SJSA1 (cell line): Measurements from ENCODE around the gene CISH. TPM values are rescaled to one million over a fixed set of nuclear protein-coding genes. Genes with fewer than 3 reads are reported as not detected.

Experiments
- DNase-seq, 2 experiments: peaks; one replicate each; pipeline ENCODE4 v3.0.0-alpha.2; 2015 to 2020; ENCODE audit warnings: low spot score in 2 of 2, low read depth in 1 of 2
- H3K27ac ChIP-seq: fragments of 250-450 bp; sonication (Bioruptor Pico); 2 replicates; pipeline ENCODE4 v1.5.1; 2020; ENCODE audit warnings: mild to moderate bottlenecking, moderate library complexity
- H3K27me3 ChIP-seq: fragments of 250-450 bp; sonication (Bioruptor Pico); replicated peaks from 2 replicates; pipeline ENCODE4 v1.5.1; 2020; ENCODE audit warnings: mild to moderate bottlenecking, moderate library complexity
- H3K36me3 ChIP-seq: fragments of 250-450 bp; sonication (Bioruptor Pico); 2 replicates; pipeline ENCODE4 v1.5.1; 2020; ENCODE audit warnings: mild to moderate bottlenecking
- H3K4me1 ChIP-seq: fragments of 250-450 bp; sonication (Bioruptor Pico); replicated peaks from 2 replicates; pipeline ENCODE4 v1.6.1; 2021; ENCODE audit warnings: mild to moderate bottlenecking
- H3K4me3 ChIP-seq: fragments of 250-450 bp; sonication (Bioruptor Pico); 2 replicates; pipeline ENCODE4 v1.5.1; 2020; ENCODE audit warnings: mild to moderate bottlenecking
- H3K9me3 ChIP-seq: fragments of 250-450 bp; sonication (Bioruptor Pico); replicated peaks from 2 replicates; pipeline ENCODE4 v1.5.1; 2020; ENCODE audit warnings: mild to moderate bottlenecking
- total RNA-seq: library from RNA; depleted of rRNA; stranded (reverse); fragments of >200 nt; shearing (Covaris generic); gene quantifications from 2 replicates; pipeline ENCODE4 v1.2.3, GENCODE V29; 2014

CISH gene
- total RNA-seq, 1 experiment from 2014 or later: 0.92 TPM

DNA sequence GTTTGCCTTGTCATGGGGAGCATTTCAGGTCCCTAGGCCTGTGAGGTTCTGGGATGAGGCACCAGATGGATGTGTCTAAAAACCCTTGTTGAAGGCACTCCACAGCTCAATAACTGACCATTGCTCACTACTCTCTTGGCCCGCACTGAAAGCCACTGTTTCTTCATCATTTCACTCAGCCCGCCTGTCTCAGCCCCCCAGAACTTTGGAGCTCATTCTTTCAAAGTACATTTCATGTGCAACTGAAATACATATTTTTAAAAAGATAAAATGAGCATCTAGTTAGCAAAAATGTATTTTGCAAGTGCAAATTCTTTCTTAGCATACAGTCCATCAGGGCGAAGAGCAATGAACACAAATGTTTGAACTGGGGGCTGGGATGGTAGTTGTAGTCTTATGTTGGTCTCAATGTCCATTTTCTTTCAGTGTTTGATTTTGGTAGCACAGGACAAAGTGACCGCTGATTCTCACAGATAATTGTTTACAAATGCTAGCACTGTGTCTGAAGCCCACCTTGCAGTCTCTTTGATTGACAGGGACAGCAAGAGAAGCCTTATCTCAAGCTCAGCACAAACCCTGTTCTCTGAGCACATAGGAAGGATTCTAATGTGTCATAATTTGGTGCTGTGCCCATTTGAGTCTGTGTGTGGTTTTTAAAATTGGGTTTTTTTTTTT lies 22.7 kb downstream of the CISH start:
- DNase-seq: no peak
- H3K27ac ChIP-seq: no peak overlapping the region
- no peaks in the 10 kb centered on the region for H3K36me3 ChIP-seq
- no peaks in the 10 kb centered on the region for H3K9me3 ChIP-seq
- H3K27me3 ChIP-seq: no peaks in the 10 kb centered on the region
- no peak overlapping the region for H3K4me3 ChIP-seq
- no peaks in the 10 kb centered on the region for H3K4me1 ChIP-seq

DNA sequence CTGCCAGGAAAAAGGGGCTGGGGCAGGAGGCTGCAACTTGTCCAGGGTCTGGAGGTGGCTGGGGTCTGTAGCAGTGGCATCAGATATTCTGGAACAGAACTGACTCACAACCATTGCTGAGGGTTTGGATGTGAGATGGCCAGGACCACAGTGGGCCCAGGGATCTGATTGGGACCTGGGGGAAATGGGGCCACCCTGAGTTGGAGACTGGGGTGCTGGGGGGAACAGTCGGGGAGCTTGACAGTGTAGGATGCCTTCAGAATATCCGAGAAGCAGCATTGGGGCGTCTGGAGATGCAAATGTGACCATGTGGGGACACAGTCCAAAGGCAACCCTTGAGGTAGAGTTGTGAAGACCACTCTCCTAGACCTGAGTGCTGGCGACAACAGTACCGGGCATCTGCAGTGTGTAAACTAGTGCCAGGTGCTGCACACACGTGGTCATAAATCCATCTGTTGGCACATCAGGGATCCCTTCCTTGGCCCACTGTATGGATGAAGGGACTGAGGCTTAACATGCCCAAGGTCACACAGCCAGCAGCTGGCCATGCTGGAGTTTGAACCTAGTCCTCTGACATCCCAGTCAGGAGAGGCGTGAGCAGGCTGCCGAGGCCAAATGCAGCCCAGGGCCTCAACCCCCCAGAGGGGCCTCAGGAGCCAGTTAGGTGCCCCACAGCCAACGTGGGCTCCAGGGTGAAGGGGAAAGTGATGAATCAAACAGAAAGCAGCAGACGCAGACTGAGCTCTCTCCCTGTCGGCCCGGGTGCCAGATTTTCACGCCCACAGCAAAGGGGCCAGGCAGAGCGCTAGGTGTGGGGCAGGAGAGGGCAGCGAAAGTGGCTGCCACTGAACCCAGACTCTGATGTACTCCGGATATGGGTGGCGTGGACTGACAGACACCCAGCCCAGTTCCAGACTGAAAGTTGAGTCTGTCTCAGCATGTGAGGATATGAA lies 23.5 kb downstream of the CISH start:
- no peak for DNase-seq
- no peak overlapping the region for H3K4me3 ChIP-seq

DNA sequence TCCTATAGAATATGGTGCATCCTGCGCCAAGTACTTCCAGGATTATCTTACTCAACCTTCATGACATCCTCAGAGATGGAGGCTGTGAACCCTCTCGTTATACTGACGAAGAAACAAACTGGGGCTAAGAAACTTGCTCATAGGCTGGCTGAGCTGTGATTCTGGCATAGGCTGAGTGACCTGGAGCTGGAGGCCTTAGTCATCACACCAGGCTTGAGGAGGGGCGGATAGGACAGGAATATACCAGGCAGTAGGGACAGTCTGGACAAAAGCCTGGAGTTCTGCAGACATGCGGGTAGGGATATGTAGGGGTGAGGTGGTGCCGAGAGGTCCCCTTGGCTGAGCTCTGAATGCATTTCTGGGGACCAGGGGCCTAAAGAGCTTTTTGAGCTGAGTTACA lies 24.2 kb downstream of the CISH start:
- no peak for DNase-seq
- Histone ChIP-seq H3K4me1 (no peaks in the 10 kb centered on the region), H3K36me3 (no peaks in the 10 kb centered on the region), H3K27ac (no peak overlapping the region), H3K4me3 (no peak overlapping the region), H3K27me3 (no peaks in the 10 kb centered on the region), H3K9me3 (no peaks in the 10 kb centered on the region)

More for the DNA sequence above, 23.5 kb downstream of the CISH start:
- H3K36me3 ChIP-seq: no peaks in the 10 kb centered on the region
- H3K9me3 ChIP-seq: no peaks in the 10 kb centered on the region
- H3K27ac ChIP-seq: no peak overlapping the region
- H3K27me3 ChIP-seq: no peaks in the 10 kb centered on the region
- H3K4me1 ChIP-seq: no peaks in the 10 kb centered on the region

DNA sequence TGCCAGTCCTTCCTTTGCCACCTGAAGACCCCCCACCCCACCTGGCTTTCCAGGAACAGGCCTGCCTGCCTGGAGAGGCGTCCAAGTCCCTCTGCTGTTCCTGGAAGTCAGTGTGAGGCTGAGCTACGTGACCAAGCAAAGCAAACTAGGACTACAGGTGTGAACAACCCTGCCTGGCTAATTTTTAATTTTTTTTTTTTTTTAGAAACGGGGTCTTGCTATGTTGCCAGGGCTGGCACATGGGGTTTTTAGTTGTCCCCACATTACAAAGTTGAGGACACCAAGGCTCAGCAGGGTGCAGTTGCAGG lies 24.9 kb downstream of the CISH start:
- Histone ChIP-seq H3K27ac (no peak overlapping the region), H3K4me3 (no peak overlapping the region)
- DNase-seq: no peak

DNA sequence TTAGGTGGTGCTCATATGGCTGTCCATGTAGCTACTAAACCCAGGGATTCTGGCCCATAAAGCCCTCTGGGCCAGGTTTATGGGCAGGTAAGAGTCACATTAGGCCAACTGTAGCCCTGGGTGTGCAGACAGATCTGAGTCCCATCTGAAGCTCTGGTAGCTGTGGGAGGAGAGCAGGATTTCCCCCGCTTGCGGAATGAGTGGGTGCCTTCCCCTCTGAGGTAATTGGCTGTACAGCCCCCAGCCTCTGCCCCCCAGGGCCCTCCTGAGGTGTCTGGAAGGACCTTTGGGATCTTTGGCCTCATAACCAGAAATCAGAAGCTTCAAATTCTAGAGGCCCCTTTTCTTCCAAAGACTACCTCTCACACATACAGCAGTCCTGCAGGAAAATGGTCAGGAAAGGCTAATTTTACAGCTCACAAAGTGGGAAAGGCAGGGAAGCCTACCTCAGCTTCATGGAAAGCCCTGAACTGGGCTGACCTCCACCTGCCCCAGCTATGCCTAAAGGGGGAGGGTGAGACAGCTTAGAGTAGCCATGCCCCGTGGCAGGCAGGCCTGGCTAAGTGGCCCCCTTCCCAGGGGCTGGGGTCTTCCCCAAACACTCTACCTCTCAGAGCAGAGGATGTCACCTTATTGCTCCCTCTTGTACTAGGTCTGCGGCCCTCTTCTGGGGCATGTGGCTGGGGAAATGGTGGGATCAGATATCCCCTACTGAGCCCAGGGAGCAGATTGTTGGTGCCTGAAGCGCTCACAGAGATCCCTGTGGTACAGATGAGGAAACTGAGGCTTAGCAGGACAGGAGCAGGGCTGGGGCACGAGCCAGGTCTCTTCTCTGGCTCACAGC lies 25.4 kb downstream of the CISH start:
- Histone ChIP-seq H3K4me1 (no peaks in the 10 kb centered on the region), H3K4me3 (no peak overlapping the region), H3K9me3 (no peaks in the 10 kb centered on the region), H3K27me3 (no peaks in the 10 kb centered on the region), H3K36me3 (no peaks in the 10 kb centered on the region), H3K27ac (no peak overlapping the region)
- DNase-seq: no peak

More for the DNA sequence above, 24.9 kb downstream of the CISH start:
- Histone ChIP-seq H3K36me3 (no peaks in the 10 kb centered on the region), H3K9me3 (no peaks in the 10 kb centered on the region), H3K4me1 (no peaks in the 10 kb centered on the region), H3K27me3 (no peaks in the 10 kb centered on the region)

- no peak for DNase-seq
- H3K36me3 ChIP-seq: no peaks in the 10 kb centered on the region
- no peak overlapping the region for H3K27ac ChIP-seq
- no peak overlapping the region for H3K4me3 ChIP-seq
- no peaks in the 10 kb centered on the region for H3K4me1 ChIP-seq
- H3K9me3 ChIP-seq: no peaks in the 10 kb centered on the region
- no peaks in the 10 kb centered on the region for H3K27me3 ChIP-seq
These were observed 27.2 kb downstream of the CISH start for GRCh38 chr3:50584391-50584790.

DNA sequence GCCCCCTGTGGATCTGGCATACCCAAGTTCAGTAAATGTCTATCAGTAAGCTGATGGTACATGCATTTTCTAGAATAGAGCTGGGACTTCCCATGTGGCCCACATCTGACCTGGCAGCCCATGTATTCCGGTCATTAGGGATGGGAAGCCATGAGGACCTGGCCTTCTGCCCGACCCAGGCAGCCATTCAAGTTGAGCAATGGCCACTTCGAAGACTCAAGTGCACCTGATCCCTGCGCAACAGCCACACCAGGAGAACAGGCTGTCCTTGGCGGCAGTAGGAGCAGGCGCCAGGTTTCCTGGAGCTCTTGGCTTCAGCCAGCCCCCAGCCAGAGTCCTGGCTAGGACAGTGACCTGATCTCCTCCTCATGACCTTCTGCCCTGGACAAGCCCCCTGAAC lies 27.7 kb downstream of the CISH start:
- H3K4me1 ChIP-seq: no peaks in the 10 kb centered on the region

GRCh38 chr3:50582083-50582482 lies 29.5 kb downstream of the CISH start:
- Histone ChIP-seq H3K4me1 (no peaks in the 10 kb centered on the region), H3K9me3 (no peaks in the 10 kb centered on the region), H3K27ac (no peak overlapping the region)

More for the DNA sequence above, 27.7 kb downstream of the CISH start:
- Histone ChIP-seq H3K9me3 (no peaks in the 10 kb centered on the region), H3K27ac (no peak overlapping the region), H3K36me3 (no peaks in the 10 kb centered on the region), H3K27me3 (no peaks in the 10 kb centered on the region), H3K4me3 (no peak overlapping the region)
- no peak for DNase-seq

GRCh38 chr3:50581459-50581842 lies 30.1 kb downstream of the CISH start:
- peaks cover 3% of the 10 kb centered on the region; the same call in 1 of the 2 replicates for H3K36me3 ChIP-seq
- H3K4me1 ChIP-seq: no peaks in the 10 kb centered on the region
- no peak overlapping the region for H3K4me3 ChIP-seq
- H3K27ac ChIP-seq: no peak overlapping the region
- no peaks in the 10 kb centered on the region for H3K9me3 ChIP-seq
- DNase-seq: no peak
- H3K27me3 ChIP-seq: no peaks in the 10 kb centered on the region

More at GRCh38 chr3:50582083-50582482, 29.5 kb downstream of the CISH start:
- DNase-seq: no peak
- peaks cover 3% of the 10 kb centered on the region; the same call in 1 of the 2 replicates for H3K36me3 ChIP-seq
- H3K4me3 ChIP-seq: no peak overlapping the region
- no peaks in the 10 kb centered on the region for H3K27me3 ChIP-seq

DNA sequence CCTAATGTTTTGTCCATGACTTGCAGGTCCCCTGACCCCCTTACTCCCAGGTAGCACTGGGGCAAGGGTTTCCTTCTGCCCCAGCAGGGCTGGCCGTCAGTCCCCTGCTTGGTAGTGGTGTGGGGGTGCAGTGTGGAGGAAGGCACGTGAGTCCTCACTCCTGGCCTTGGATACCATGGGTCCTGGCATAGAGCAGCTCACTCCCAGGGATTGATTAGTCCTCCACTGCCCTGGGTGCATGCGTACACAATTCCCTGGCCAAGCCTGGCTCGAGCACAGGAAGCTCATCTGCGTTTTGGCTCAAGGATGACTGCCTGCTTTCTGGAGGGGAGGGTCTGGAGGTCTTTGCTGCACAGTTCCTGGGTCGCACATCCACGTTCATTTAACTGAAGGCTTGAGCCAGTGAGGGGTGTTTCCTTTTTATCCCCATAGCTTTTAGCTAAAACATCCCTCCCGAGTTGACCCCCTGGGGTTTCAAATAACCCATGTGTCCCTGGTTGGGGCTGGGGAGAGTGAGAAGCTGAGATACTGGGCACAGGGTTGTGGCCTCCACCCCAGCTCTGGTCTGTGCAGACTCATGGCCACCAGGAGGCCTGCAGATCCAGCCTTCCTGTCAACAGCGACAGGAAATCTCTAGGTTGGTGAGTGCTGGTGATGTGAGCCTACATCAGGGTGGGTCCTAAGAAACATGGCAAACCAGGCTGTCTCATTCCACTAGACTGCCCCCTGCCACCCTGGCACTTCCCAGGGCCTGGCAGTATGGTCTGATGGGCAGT lies 30.7 kb downstream of the CISH start:
- H3K36me3 ChIP-seq: peaks cover 3% of the 10 kb centered on the region; the same call in 1 of the 2 replicates
- no peak overlapping the region for H3K27ac ChIP-seq
- H3K27me3 ChIP-seq: no peaks in the 10 kb centered on the region
- H3K4me3 ChIP-seq: no peak overlapping the region
- no peaks in the 10 kb centered on the region for H3K9me3 ChIP-seq
- no peak for DNase-seq
- H3K4me1 ChIP-seq: no peaks in the 10 kb centered on the region

DNA sequence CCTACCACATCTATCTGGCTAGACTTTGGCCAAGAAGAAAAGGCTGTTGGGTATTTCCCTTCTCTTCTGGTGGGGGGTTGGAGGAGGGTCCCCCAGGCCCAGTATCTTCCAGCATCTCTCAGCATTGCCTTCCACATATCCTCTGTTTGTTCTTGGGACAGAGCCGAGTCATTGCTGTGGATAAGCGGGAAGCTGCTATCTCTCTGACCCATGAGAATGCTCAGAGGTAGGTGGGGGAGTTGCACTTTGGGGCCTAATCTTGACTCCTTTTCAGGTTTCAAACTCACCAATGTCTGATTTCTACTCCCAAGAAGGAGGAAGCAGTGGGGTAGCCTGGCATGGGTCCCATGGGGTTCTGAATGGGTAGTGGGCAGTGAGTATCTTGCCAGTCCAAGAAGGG lies 34.2 kb downstream of the CISH start:
- H3K27ac ChIP-seq: no peak overlapping the region
- peaks cover 9% of the 10 kb centered on the region; the same call in 1 of the 2 replicates for H3K36me3 ChIP-seq
- no peaks in the 10 kb centered on the region for H3K27me3 ChIP-seq

DNA sequence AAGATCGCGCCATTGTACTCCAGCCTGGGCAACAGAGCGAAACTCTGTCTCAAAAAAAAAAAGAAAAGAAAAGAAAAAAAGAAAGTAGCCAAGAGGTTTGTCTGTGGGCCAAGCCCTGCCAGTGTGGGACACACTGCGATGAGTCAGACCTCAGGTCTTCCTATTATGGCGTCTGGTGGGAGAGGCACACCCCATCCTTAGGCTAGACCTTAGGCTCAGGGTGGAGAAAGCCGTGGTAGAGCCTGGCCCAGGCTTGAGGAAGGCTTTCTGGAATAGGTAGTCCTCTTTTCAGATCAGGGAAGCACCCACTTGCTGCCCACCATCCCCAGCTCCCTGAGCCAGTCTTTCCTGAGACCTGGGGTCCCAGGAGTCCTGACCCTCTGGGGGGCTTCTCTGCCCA lies 36.2 kb downstream of the CISH start:
- H3K9me3 ChIP-seq: no peaks in the 10 kb centered on the region
- no peak overlapping the region for H3K27ac ChIP-seq
- DNase-seq: no peak
- peaks cover 2% of the 10 kb centered on the region for H3K4me1 ChIP-seq
- H3K4me3 ChIP-seq: no peak overlapping the region
- H3K27me3 ChIP-seq: no peaks in the 10 kb centered on the region
- peaks cover 10% of the 10 kb centered on the region; the same call in 1 of the 2 replicates for H3K36me3 ChIP-seq

More for the DNA sequence above, 34.2 kb downstream of the CISH start:
- Histone ChIP-seq H3K9me3 (no peaks in the 10 kb centered on the region), H3K4me1 (no peaks in the 10 kb centered on the region), H3K4me3 (no peak overlapping the region)
- DNase-seq: no peak

DNA sequence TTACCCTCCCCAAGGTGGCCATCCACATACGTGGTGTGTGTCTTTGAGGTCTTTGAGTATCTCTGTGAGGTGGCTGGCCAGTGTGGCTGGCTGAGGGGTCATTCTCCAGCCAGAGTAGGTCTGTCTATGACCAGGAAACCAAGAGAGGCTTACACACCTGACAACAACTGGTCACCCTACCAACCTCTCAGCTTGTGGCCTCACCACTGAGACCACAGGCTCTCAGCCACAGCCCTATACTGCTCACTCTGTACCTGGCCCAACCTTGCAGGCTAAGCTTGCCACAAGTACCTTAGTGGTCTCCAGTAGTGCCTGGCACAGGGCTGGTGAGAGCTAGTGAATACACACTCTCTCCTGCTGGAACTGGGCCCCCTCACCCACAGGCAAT lies 37.1 kb downstream of the CISH start:
- H3K27ac ChIP-seq: no peak overlapping the region
- no peaks in the 10 kb centered on the region for H3K27me3 ChIP-seq
- no peak overlapping the region for H3K4me3 ChIP-seq
- no peaks in the 10 kb centered on the region for H3K9me3 ChIP-seq
- H3K36me3 ChIP-seq: peaks cover 10% of the 10 kb centered on the region; the same call in 1 of the 2 replicates
- DNase-seq: no peak
- H3K4me1 ChIP-seq: peaks cover 7% of the 10 kb centered on the region
